Testis (tissue), 3 donors: ENCODE results near the gene ABCA12. TPM values are rescaled to one million over a fixed set of nuclear protein-coding genes. Genes with fewer than 3 reads are reported as not detected.

ENCODE experiments used
- DNase-seq: peaks from one replicate; pipeline ENCODE4 v3.0.0-alpha.2; 2019
- H3K27ac ChIP-seq, 2 donors: fragments of 200-600 bp; sonication (generic); one replicate each; pipeline ENCODE4 v1.5.1; 2019
- H3K27me3 ChIP-seq: fragments of 200-600 bp; sonication (generic); one replicate; pipeline ENCODE4 v1.5.1; 2019
- H3K36me3 ChIP-seq: fragments of 200-600 bp; sonication (generic); one replicate; pipeline ENCODE4 v1.5.1; 2017; ENCODE audit warnings: low read depth; ENCODE audit errors: missing control alignments
- H3K4me1 ChIP-seq: fragments of 200-600 bp; sonication (generic); one replicate; pipeline ENCODE4 v1.5.1; 2019
- H3K4me3 ChIP-seq, 2 donors: fragments of 200-600 bp; sonication (generic); one replicate each; pipeline ENCODE4 v1.5.1; 2017 to 2019
- H3K9me3 ChIP-seq: fragments of 200-600 bp; sonication (generic); one replicate; pipeline ENCODE4 v1.5.1; 2017
- POLR2A ChIP-seq: fragments of 450-650 bp; IDR thresholded peaks from one replicate; pipeline ENCODE4 v1.6.1; 2017; ENCODE audit warnings: antibody characterized with exemption, mild to moderate bottlenecking, moderate library complexity
- WGBS, 2 donors: methylation state at CpG; one replicate each; pipeline ENCODE4 v1.1.5; 2018; 5-methylcytosine and 5-hydroxymethylcytosine counted together
- intact Hi-C: fragments of 100-400 bp; cut with DNase I; formaldehyde crosslinking; loops from one replicate; pipeline ENCODE4 v1.15.1; 2023; ENCODE audit warnings: low total_unique reads
- polyA plus RNA-seq: library from polyadenylated mRNA; stranded (reverse); fragments of 350-450 nt; fragmentation: Illumina TruSeq; extraction: RNeasy Lipid Tissue Mini Kit (QIAGEN cat#74804); gene quantifications from one replicate; pipeline ENCODE4 v1.2.3, GENCODE V29; 2014; ENCODE audit warnings: low read depth, low replicate concordance; ENCODE audit not compliant: insufficient read depth
- total RNA-seq, 2 donors: library from RNA; depleted of rRNA; stranded (reverse); fragments of >200 nt; gene quantifications; one replicate each; pipeline ENCODE4 v1.2.3, GENCODE V29; 2016
- TF ChIP-seq, protein P1 (sequence below), 3 experiments: fragments of 450-650 bp in 2 of 3; fragments of 200-600 bp in 1 of 3; sonication (generic) in 1 of 3; IDR thresholded peaks; one replicate each; pipeline ENCODE4 v1.5.1; 2016 to 2019; ENCODE audit warnings: antibody characterized with exemption in 3 of 3, mild to moderate bottlenecking in 2 of 3, moderate library complexity in 1 of 3

ABCA12 gene
- total and polyA plus RNA-seq, 3 donors from 2014 or later = 1.4 to 1.8 (median 1.6) TPM

DNA sequence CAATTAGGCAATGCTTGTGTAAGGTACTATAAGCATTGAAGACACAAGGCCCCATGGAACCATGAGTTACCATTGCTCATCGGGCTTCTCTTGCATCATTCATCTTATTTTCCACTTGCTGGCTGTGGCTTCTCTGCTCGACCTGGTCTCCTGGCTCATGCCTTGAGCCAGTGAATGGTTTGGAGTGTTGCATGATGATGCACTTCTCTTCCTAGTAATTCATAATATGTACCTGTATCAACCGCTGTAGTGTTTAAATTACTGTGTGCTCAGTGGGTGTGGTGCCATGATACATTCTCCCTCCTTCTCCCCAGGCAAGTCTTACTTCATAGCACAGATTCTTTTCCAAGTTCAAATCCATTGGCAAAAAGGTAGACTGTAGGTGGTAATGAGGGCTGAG is 66.8 kb downstream of the ABCA12 start:
- DNase-seq = no peak
- TF ChIP-seq, protein P1, sequence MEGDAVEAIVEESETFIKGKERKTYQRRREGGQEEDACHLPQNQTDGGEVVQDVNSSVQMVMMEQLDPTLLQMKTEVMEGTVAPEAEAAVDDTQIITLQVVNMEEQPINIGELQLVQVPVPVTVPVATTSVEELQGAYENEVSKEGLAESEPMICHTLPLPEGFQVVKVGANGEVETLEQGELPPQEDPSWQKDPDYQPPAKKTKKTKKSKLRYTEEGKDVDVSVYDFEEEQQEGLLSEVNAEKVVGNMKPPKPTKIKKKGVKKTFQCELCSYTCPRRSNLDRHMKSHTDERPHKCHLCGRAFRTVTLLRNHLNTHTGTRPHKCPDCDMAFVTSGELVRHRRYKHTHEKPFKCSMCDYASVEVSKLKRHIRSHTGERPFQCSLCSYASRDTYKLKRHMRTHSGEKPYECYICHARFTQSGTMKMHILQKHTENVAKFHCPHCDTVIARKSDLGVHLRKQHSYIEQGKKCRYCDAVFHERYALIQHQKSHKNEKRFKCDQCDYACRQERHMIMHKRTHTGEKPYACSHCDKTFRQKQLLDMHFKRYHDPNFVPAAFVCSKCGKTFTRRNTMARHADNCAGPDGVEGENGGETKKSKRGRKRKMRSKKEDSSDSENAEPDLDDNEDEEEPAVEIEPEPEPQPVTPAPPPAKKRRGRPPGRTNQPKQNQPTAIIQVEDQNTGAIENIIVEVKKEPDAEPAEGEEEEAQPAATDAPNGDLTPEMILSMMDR (IDR thresholded peaks at IDR 0.05) = no peak
- no peak for TF ChIP-seq POLR2A
- Histone ChIP-seq H3K27me3 (no peaks in the 10 kb centered on the region), H3K27ac (no peak overlapping the region), H3K4me1 (no peaks in the 10 kb centered on the region), H3K36me3 (no peaks in the 10 kb centered on the region), H3K4me3 (no peak overlapping the region), H3K9me3 (no peaks in the 10 kb centered on the region)
- intact Hi-C loops = no loop called here
- WGBS, 2 donors = 89 to 90% methylated on average over 3 of the region's 3 CpGs

DNA sequence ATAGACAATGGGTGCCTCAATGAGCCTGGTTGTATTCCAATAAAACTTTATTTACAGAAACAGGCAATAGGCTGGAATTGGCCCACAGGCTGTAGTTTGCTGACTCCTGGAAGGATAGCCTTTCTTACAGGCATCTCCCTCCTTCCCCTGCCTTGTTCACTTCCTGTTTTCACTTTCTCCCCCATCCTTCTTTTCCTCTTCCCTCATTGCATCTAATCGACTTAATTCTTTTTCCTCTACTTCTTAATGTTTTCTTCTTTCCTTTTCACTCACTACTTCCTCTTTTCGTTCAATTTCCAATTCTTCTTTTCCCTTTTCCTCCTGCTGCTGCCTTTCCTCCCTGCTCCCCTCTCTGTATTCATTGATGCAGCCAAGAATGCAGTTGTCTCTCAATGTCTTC is 70.0 kb downstream of the ABCA12 start:
- Histone ChIP-seq H3K27me3 (no peaks in the 10 kb centered on the region), H3K4me1 (no peaks in the 10 kb centered on the region), H3K4me3 (no peak overlapping the region), H3K27ac (no peak overlapping the region), H3K9me3 (no peaks in the 10 kb centered on the region), H3K36me3 (no peaks in the 10 kb centered on the region)
- TF ChIP-seq, protein P1 (IDR thresholded peaks at IDR 0.05) = no peak
- no peak for TF ChIP-seq POLR2A
- 75 to 83% methylated on average over 2 of the region's 2 CpGs for WGBS, 2 donors
- DNase-seq = no peak
- intact Hi-C loops = no loop called here

- Histone ChIP-seq H3K36me3 (no peaks in the 10 kb centered on the region), H3K27me3 (no peaks in the 10 kb centered on the region), H3K4me1 (no peaks in the 10 kb centered on the region), H3K27ac (no peak overlapping the region), H3K9me3 (no peaks in the 10 kb centered on the region), H3K4me3 (no peak overlapping the region)
- DNase-seq = no peak
- intact Hi-C loops = no loop called here
- TF ChIP-seq, protein P1 (IDR thresholded peaks at IDR 0.05) = no peak
- TF ChIP-seq POLR2A = no peak
- WGBS, 2 donors = 79 to 88% methylated on average over 2 of the region's 2 CpGs
These were observed 72.3 kb downstream of the ABCA12 start for GRCh38 chr2:215066124-215066523.

DNA sequence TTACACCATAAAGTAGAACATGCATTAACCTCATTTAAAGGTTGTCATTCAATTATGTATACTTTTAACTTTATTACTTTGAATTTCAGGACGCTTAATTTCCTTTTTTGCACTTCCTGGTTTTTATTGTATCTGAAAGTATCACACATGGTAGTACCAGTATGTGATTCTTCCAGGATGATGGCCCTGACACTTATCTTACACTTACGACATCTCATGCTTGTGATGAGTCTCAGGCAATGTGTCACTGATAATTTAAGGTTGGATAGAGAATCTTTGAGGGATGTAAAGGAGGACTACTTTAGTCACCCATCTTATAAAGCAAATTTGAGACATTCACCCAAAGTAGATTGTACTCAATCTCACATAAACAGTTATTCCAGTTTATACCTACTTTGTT is 74.9 kb downstream of the ABCA12 start:
- Histone ChIP-seq H3K27ac (no peak overlapping the region), H3K27me3 (no peaks in the 10 kb centered on the region), H3K9me3 (no peaks in the 10 kb centered on the region), H3K4me3 (no peak overlapping the region), H3K4me1 (no peaks in the 10 kb centered on the region), H3K36me3 (no peaks in the 10 kb centered on the region)
- TF ChIP-seq, protein P1 (IDR thresholded peaks at IDR 0.05) = no peak
- no peak for TF ChIP-seq POLR2A
- 75 to 78% methylated on average over 2 of the region's 2 CpGs for WGBS, 2 donors
- intact Hi-C loops = no loop called here
- DNase-seq = no peak

DNA sequence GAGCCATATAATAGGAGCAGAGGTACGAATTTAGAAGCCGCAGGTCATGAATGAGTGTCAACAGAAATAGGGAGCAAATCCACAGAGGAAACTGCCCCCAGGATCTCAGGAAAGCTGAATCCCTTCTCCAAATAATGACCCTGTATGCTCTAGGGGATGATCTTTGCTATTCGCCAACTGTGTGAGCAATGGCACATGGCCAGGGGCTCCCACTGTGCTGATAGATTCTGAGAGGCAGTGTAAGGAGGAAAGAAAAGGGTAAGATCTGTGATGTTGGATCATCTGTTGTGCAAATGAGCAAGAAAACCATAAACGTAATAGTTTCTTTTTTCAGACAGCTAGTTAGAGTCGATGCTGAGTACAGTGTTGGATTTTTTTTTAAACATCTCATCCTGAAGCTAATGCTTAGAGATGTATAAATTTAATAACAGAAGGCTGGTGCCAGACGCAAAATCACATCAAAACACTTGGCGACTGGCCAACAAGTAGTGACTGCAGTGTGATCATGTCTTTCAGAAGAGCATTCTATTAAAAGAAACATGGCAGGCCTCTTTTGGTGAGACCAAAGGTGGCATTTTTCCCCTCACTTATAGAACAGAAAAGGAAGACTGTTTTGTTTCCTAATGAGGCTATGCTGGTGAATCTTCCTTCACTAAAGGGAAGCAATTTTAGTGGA is 77.4 kb downstream of the ABCA12 start:
- Histone ChIP-seq H3K36me3 (no peaks in the 10 kb centered on the region), H3K4me3 (no peak overlapping the region), H3K9me3 (no peaks in the 10 kb centered on the region), H3K27me3 (no peaks in the 10 kb centered on the region), H3K27ac (no peak overlapping the region), H3K4me1 (no peaks in the 10 kb centered on the region)
- 64 to 66% methylated on average over 7 of the region's 7 CpGs for WGBS, 2 donors
- intact Hi-C loops = no loop called here
- DNase-seq = no peak
- TF ChIP-seq, protein P1 (IDR thresholded peaks at IDR 0.05) = no peak
- no peak for TF ChIP-seq POLR2A
